K562 treated with DMSO at 1 percent for 48 hours (cell line): ENCODE measurements around the gene SMIM13. TPM values are rescaled to one million over a fixed set of nuclear protein-coding genes. Genes with fewer than 3 reads are reported as not detected.

ENCODE experiments used
- total RNA-seq: library from RNA; unstranded; fragments of 300-600 nt; gene quantifications from 2 replicates; pipeline ENCODE4 v1.2.3, GENCODE V29; 2022; ENCODE audit warnings: low replicate concordance; ENCODE audit errors: extremely low read depth

Gene SMIM13
- total RNA-seq: not detected in 2 replicates

DNA sequence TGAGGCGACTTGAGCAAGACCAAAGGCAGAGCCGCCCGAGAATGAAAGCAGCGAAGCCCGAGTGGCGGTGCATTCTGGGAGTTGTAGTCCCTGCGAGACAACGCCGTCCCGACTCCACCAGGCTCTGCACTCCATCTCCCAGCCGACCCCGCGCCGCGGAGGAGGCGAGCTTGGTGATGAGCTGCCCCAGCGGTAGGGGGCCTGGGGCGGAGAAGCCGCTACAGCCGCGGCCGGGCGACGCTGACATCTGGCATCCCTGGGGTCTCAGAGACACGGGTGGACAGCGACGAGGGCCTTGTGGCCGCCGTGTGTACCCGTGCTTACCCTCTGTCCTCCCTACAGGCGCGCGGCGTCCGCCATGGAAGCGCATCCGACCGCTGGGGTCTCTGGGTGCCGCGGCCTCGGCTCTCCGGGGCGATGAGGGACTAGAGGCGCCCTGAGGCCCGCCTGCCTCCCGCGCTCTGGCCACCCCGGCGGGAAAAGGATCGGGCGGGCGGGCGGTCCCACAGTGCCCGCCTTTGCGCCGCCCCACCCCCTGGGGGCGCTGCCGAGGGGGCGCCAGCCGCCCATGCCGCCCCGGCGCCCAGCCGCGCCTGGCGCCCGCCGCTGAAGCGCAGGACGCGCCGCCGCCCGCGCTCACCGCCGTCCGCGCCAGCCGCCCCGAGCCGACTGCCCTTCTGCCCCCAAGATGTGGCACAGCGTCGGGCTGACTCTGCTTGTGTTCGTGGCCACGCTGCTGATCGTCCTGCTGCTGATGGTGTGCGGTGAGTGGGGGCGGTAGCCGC is at the start of gene SMIM13:
Gene SMIM13, plus strand, starts transcription at position 209 of the 785 bp plus-strand sequence. Its CDS starts 480 bp downstream, at position 689.

DNA sequence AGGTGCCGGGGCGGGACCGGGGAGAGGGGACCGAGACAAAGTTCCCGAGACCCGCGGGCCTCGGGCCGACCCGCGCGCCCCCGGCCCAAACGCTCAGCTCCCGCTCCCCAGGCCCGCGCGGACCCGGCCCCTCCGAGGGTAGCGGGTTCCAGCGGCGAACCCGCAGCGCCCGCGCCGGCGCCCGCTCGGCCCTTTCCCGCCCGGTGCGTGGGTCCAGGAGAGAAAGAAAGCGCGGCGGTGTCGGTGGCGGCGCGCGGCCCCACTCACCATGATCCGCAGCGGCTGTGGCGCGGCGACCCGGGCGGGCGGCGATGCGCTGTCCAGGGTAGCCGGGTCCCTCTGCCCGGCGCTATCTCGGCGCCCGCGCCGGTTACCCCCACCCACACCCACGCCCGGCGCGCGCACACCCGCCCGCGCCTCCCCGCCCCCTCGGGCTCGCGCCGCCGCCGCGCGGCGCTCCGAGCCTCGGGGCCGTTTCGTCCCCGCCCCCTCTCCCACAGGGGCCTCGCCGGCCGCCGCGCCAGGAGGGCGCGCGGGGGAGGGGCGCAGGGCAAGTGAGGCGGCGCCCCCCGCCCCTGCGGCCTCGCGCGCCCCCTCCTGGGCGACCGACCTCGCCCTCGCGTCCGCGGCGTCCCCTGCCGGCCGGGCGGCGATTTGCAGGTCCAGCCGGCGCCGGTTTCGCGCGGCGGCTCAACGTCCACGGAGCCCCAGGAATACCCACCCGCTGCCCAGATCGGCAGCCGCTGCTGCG is 49.5 kb upstream of the SMIM13 start, which contains the start of gene ELOVL2:
Gene ELOVL2, minus strand, starts transcription at position 345 of the 751 bp plus-strand sequence. Its CDS starts 75 bp downstream, at position 270.

DNA sequence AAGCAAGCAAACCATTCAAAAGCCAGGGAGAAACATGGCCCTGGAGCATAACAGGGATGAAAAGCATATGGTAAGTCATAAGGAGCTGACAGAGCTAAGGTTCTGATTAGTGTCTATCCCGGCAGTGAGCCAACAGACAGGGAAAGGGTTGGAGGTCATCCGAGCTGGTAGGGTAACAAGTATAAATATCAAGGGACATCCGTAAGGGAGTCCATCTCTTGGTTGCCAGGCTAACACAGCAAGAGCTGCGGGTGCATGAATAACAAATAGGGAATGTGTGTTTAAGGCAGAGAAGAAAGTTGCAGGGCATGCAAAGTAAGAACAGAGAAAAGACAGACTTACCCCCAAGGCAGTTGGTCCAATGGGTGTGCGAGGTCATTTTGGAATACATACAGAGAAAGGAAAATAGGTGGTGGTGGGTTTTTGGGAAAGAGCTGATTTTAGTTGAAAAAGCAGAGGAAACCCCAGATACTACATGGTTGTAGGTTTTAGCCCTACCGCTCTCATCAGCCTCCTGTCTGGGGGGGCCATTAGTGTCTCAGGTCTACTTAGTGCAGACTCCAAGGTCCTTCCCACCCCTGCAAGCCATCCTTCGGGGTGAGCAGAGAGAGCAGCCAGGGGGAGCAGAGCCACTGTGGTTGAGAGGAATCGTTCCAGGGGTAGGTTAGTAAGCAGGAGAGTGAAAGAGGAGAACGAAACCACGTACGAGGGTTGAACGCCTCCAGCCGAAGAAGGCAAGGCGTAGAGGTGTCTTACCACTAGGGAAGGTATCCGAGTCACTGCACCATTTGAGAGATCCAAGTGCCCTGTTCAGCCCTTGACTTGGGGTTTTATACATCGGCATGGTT is 17.5 kb downstream of the SMIM13 start, which contains the start of gene ERVFRD-1:
Gene ERVFRD-1, minus strand, starts transcription at position 805 of the 848 bp plus-strand sequence. CDS start 6,415 bp downstream, outside the sequence.

Other genes with a start within 250 kb of the SMIM13 start
- not detected in 2 replicates for gene GCM2, start 211.8 kb upstream of the SMIM13 start, total RNA-seq
- gene SYCP2L, start 206.8 kb upstream of the SMIM13 start, total RNA-seq: not detected in 2 replicates
- gene ELOVL2, start 49.5 kb upstream of the SMIM13 start, total RNA-seq: not detected in 2 replicates
- gene ERVFRD-1, start 17.9 kb downstream of the SMIM13 start, total RNA-seq: not detected in 2 replicates
- not detected in 2 replicates for gene NEDD9, start 138.8 kb downstream of the SMIM13 start, total RNA-seq